Fibroblast of mammary gland (primary cell): Measurements from ENCODE around the gene PACRG.

Source experiments
- DNase-seq: peaks from one replicate; pipeline ENCODE4 v3.0.0-alpha.2; 2010; ENCODE audit warnings: low read depth
- H3K4me3 ChIP-seq: 2 replicates; pipeline ENCODE4 v1.5.1; 2011; ENCODE audit warnings: low read depth, mild to moderate bottlenecking, low read length, moderate library complexity; ENCODE audit not compliant: control insufficient read depth
- CTCF ChIP-seq: conservative IDR thresholded peaks from 2 replicates; pipeline ENCODE4 v1.5.1; 2011; ENCODE audit warnings: low read depth, low read length, inconsistent platforms; ENCODE audit not compliant: control insufficient read depth, insufficient read depth

PACRG gene

GRCh38 chr6:163085861-163086623, 358.3 kb downstream of the PACRG start:
- H3K4me3 ChIP-seq: no peak overlapping the region
- no peak for DNase-seq
- no peak for TF ChIP-seq CTCF

GRCh38 chr6:163086624-163086920, 358.8 kb downstream of the PACRG start:
- no peak overlapping the region for H3K4me3 ChIP-seq
- no peak for DNase-seq
- TF ChIP-seq CTCF: no peak

- no peak overlapping the region for H3K4me3 ChIP-seq
- TF ChIP-seq CTCF: no peak
- no peak for DNase-seq
Measured at GRCh38 chr6:163087981-163088380, 360.2 kb downstream of the PACRG start.

GRCh38 chr6:163092876-163093275, 365.1 kb downstream of the PACRG start:
- no peak for DNase-seq
- TF ChIP-seq CTCF: no peak
- no peak overlapping the region for H3K4me3 ChIP-seq

GRCh38 chr6:163094881-163095280, 367.1 kb downstream of the PACRG start:
- DNase-seq: no peak
- H3K4me3 ChIP-seq: no peak overlapping the region
- no peak for TF ChIP-seq CTCF

GRCh38 chr6:163095401-163095800, 367.6 kb downstream of the PACRG start:
- DNase-seq: no peak
- H3K4me3 ChIP-seq: no peak overlapping the region
- no peak for TF ChIP-seq CTCF
